ENCODE results near the gene CDC42BPA. TPM values are rescaled to one million over a fixed set of nuclear protein-coding genes. Genes with fewer than 3 reads are reported as not detected.

CDC42BPA gene
- total and polyA plus RNA-seq, 2 donors (not counting 3 experiments of a cell fraction or from before 2014, with no cell fraction given): 26.1 to 92.6 TPM

- Histone ChIP-seq H3K9me3 (replicated peaks; ENCODE audit: control insufficient read depth, insufficient read depth, low read length) (no peaks in the 10 kb centered on the region), H3K27me3 (ENCODE audit: control insufficient read depth in 2 of 2, insufficient read depth in 2 of 2, low read length in 2 of 2) (no peaks in the 10 kb centered on the region), H4K20me1 (replicated peaks; ENCODE audit: control insufficient read depth, extremely low read depth, insufficient read depth, low read length) (no peaks in the 10 kb centered on the region), H2AFZ (ENCODE audit: low read depth, low read length) (no peak overlapping the region), H3K79me2 (ENCODE audit: control insufficient read depth, insufficient read depth, low read length) (peaks cover 6% of the 10 kb centered on the region), H3K4me3 (replicated peaks in 1 of 3; ENCODE audit: insufficient read depth in 1 of 3, low read depth in 1 of 3, low read length in 3 of 3) (no peak overlapping the region), H3K4me1 (ENCODE audit: control insufficient read depth, extremely low read depth, insufficient read depth, low read length) (no peaks in the 10 kb centered on the region), H3K4me2 (ENCODE audit: insufficient read depth, low read length) (no peak overlapping the region), H3K36me3 (ENCODE audit: control insufficient read depth in 2 of 2, extremely low read depth in 1 of 2, insufficient read depth in 2 of 2, low read length in 2 of 2) (peaks cover 6 to 7% of the 10 kb centered on the region in 2 experiments), H3K9me1 (replicated peaks; ENCODE audit: control insufficient read depth, extremely low read depth, insufficient read depth, low read length) (no peaks in the 10 kb centered on the region), H3K27ac (ENCODE audit: insufficient read depth, low read depth, low read length) (no peak overlapping the region), H3K9ac (replicated peaks; ENCODE audit: extremely low read depth, insufficient read depth, low read length) (no peak overlapping the region)
- FAIRE-seq: no peak
- intact Hi-C loops (cut with micrococcal nuclease) (no loop called here), dilution Hi-C loops (cut with MboI; ENCODE audit: extremely low pct_ligation_motif_present, low sequenced_read_pairs) (no loop called here)
- no TSS peak for BruUV-seq (replicated peaks)
- POLR2A ChIA-PET: no interaction called here
- DNase-seq (ENCODE audit: low read depth, low spot score): no peak
- CTCF ChIA-PET: interaction anchor here (1.1 kb wide), 1 partner anchor 11 kb away, joined by 3 read pairs; no protein-coding TSS in a partner anchor
- TF ChIP-seq JUN (IDR thresholded peaks at IDR 0.05; ENCODE audit: borderline replicate concordance, insufficient read depth, insufficient read length, low read depth): no peak
- no peak for TF ChIP-seq POLR2A (IDR thresholded peaks at IDR 0.05; ENCODE audit: low read depth, low read length)
- no peak for TF ChIP-seq FOS (IDR thresholded peaks at IDR 0.05; ENCODE audit: borderline replicate concordance, insufficient read depth, low read length)
- TF ChIP-seq MAX (IDR thresholded peaks at IDR 0.05; ENCODE audit: insufficient read depth, insufficient read length): no peak
- no peak for TF ChIP-seq CTCF (IDR thresholded peaks at IDR 0.05; ENCODE audit: extremely low read depth in 1 of 2, insufficient read depth in 1 of 2, low read depth in 1 of 2, low read length in 2 of 2)
- no peak for TF ChIP-seq POLR2AphosphoS5 (IDR thresholded peaks at IDR 0.05; ENCODE audit: insufficient read depth, low read depth, low read length)
- no peak for TF ChIP-seq GATA2 (IDR thresholded peaks at IDR 0.05; ENCODE audit: insufficient read depth, insufficient read length, low read depth, low read length)
- no peak for TF ChIP-seq MYC (IDR thresholded peaks at IDR 0.05; ENCODE audit: low read depth, low read length)
These were observed 190.4 kb downstream of the CDC42BPA start for GRCh38 chr1:227127891-227128290.

Data from endothelial cell of umbilical vein (primary cell).